ENCODE results near the gene RGPD3.
"Not testable (repeated sequence)": the region's sequence is repeated elsewhere in the genome, so short reads cannot be mapped to it uniquely, and the experiment has no call there.

Gene RGPD3

DNA sequence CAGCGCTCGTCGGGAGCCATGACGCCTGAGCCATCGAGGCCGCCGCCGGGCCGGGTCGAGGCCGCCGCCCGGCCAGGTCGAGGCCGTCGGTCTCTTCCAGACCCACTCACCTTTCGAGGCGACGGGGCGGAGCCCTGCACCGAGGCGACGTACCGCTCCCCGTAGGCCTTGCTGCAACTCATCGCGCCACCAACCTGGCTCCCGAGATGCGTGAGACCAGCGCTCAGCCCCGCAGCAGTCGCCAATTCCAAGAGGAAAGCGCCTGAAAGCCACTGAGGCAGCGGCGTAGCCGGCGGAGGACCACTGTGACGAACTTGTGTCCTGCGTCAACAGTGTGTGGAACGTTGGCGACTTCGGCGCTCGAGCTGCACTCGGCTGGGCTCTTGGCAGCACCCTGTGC lies at the start of gene RGPD3:
TSS of gene RGPD3 (minus strand) at position 307 of the 400 bp plus-strand sequence. CDS start at position 182, 125 bp downstream.
- not testable (repeated sequence) for DNase-seq (ENCODE audit: low read depth in 2 of 2)

DNA sequence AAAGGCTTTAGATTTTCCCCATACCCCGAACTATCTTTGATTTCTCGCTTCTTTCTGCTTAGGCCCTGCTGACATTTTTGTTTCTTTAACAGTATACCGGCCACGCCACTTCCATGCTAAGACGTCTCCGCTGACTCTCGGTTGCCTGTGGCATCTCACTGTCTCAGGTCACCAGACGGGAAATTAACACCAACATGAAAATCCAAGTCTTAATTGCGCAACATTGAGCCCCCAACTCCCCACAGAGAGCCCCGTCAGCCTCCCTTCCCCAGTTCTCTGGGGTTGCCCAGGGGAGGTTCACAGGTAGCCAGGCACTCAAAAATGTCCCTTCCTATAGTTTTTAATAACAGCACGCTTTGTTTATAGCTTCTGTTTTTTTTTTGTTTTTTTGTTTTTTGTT lies 49.1 kb upstream of the RGPD3 start:
- DNase-seq (ENCODE audit: low read depth in 2 of 2) = no peak

DNA sequence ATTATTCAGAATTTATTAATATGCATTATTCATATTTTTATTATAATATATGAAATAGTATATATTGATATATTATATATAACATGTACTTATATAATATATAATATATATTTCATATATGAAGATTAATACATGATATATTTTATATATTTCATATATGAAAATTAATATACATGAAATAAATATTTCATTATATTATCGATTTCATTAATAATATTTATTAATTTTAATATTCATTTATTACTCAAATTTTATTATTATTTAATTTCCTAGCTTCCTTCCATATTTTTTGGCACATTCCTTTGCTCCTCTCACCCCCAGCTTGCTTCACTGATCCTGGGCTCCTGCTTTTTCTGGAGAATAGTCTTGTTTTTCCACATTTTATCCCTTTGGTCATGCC lies 48.7 kb upstream of the RGPD3 start:
- DNase-seq (ENCODE audit: low read depth in 2 of 2) = no peak

DNA sequence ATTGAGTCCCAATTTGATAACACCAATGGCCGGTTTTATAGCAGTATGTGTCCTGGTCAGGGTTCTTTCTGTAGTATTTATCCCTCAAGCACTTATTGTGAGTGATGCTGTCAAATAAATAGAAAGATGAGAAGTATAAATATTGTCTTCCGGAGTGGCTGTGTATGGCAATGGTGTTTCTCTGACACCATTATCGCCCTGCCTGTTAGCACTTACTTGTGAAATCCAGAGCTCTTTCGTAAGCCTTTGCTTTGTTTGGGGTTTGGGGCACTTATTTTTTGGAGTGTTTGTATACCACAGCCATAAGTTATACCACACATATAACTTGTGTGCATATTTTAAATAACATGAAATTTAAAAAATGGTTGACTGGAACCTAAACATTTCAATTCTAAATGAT lies 48.2 kb upstream of the RGPD3 start:
- no peak for DNase-seq (ENCODE audit: low read depth in 2 of 2)

DNA sequence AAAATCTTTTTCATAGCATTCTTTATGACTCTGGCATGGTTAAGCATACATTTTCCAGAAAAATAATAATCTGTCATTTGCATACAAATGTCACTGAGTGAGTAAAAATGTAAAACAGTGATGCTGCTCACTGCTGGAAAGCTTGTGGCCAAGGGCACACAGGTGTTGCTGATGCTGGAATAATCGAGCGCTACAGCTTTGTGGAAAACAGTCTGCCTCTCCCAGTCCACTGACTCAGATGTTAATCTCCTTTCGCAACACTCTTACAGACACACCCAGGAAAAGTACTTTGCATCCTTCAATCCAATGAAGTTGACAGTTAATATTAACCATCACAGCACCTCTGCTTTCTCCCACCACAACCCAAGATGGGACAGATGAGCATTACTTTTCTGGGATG lies 46.6 kb upstream of the RGPD3 start:
- not testable (repeated sequence) for DNase-seq (ENCODE audit: low read depth in 2 of 2)

DNA sequence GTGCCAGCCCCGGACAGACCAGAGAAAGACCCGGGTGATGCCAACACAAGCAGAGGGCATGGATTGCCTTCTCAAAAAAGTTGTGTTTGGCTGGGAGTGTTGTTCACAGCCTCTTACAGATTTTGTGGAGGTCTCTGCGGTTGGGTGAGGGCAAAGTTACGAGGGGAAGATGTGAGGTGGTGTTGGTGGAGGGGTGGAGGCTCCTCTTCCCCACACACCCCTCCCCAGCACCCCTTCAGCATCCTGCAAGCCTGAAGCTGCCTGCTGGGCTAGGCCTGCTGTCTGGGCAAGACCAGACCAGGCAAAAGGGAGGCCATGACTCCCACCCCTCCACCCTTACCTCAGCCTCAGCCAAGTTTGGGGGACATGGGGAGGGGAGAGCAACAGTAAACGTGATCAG lies 45.2 kb upstream of the RGPD3 start:
- DNase-seq (ENCODE audit: low read depth in 2 of 2) = not testable (repeated sequence)

DNA sequence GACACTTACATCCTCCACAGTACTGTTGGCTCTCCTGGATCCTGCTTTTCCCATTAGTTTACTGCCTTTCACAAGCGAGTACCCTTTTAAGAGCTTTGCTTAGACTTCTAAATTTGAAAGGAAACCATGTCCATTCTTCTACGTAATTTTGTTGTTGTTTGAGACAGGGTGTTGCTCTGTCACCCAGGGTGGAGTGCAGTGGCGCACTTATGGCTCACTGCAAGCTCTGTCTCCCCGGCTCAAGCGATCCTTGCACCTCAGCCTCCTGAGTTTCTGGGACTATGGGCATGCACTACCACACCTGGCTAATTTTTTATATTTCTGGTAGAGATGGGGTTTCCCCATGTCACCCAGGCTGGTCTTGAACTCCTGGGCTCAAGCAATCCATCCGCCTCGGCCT lies 43.7 kb upstream of the RGPD3 start:
- DNase-seq (ENCODE audit: low read depth in 2 of 2) = not testable (repeated sequence)

DNA sequence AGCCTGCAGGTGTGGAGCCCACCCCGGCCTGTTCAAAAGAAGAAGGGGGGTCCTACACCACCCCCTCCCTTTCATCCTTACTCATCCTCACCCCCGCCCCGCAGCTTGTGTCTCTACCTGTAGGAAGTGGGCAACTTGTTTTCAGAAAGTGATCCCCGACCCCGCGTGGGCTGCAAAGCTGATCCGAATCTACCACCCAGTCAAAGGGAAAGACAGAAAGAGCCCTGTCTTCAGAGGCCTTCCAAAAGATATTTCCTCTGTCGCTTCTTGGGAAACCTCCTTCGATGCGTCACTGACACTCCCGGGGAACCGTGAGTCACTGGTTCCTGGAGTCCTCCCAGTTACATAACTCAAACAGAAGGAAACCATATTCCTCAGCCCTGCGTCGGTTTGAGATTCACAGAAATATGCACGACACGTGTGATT lies 43.3 kb upstream of the RGPD3 start:
- DNase-seq (ENCODE audit: low read depth in 2 of 2) = peak; percentile 70

DNA sequence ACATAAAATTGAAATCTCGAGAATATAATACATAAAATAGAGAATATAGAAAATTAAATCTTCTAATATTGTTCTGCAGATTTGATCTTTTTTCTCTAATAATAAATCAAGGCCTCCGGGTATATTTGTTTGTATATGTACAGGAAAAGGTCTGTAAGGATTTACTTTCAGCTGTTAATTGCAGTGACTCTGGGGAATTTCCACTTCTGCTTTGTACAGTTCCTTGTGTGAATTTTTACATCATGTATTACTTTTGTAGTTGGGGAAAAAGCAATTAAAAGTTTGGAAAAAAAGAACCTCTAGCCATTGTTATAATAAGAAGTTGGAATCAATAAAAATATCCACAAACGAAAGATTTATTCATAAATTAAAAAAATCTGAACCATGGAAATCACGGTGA lies 42.6 kb upstream of the RGPD3 start:
- not testable (repeated sequence) for DNase-seq (ENCODE audit: low read depth in 2 of 2)

DNA sequence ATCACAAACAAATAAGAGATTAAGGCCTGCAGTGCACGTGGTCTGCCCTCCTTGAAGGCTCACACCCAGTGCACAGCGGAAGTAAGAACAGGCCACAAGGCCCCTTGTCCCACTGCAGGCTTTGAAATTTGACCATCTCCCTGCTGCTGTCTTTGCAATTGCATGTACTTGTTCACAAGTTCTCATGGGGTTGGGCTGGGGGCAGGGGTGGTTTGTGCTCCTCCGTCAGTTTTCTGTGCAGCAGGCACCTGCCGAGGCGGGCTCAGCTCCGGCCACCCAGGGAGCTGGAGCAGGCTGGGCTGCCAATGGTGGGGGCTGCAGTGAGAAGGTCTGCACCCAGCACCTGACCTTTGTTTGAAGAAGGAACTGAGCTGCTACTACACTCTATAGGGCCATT lies 41.2 kb upstream of the RGPD3 start:
- not testable (repeated sequence) for DNase-seq (ENCODE audit: low read depth in 2 of 2)

DNA sequence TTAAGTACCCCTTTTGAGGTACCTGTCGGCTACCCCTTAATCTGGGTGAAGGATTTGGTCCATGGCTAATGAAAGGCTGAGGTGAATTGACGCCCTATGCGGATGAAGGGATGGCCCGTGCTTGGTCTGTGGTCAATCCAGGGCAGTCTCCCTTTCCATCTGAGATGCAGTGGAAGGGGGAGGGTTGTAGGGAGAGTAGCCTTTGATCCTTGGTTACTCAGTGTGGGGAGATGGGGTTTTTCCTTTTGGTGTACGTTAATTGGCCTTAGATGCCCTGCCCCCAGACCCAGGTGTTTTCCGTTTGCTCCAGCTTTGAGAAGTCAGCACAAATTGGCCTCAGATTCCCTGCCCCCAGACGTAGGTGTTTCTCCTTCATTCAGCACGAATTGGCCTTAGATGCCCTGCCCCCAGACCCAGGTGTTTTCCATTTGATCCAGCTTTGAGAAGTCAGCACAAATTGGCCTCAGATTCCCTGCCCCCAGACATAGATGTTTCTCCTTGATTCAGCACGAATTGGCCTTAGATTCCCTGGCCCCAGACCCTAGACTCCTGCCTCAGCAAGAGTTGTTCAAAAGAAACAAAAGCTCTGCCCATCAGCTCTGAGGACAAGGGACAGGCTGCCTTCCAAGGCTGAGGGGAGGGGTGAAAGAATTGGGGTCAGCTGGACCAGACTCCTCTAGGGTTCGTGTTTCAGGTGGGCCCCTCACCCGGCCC lies 40.6 kb upstream of the RGPD3 start:
- DNase-seq (ENCODE audit: low read depth in 2 of 2) = not testable (repeated sequence)

DNA sequence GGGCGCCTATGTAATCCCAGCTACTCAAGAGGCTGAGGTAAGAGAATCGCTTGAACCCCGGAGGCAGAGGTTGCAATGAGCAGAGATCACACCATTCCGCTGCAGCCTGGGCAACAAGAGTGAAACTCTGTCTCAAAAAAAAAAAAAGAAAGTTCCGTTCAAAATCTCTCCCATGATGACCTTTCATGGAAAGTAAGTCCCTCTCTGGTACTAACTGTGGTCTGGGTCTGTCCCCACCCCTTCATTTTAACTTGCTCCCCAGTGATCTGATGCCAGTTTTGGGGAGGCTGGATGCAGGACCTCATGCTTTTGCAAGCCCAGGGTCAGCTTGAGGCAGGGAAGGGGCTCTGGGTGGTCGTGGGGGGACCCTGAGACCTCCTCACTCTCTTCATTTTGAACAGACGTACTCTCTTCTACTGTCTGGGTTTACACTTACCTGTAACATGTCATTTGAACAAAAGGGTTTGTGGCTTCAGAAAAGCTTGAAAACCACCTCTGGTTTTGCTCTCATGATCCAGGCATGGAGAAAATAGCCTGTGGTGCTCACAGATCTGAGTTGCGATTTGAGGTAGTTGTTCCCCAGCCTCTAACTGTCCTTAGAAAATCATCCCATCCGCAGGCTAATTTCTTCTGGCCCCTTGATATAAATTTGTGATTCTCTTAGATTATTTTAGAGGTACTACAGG lies 37.9 kb upstream of the RGPD3 start:
- DNase-seq (ENCODE audit: low read depth in 2 of 2) = not testable (repeated sequence)

DNA sequence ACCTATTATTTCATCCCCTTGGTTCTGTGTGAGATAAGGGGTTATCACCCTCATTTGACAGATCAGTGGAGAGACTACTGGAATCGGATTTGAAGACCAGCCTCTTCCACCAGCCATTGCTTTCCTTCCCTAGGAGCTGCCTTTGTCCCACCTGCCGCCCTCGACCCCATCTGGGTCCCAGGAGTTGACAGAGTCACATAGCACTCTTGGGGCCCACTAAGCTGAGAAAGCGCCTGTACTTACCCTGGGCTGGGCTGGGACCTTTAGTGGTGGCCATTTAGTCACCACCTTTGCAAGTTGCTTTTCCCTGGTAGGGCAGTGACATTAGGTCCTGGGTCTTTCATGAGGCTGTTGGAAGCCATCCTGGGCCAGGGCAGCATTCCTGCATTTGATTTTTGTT lies 36.6 kb upstream of the RGPD3 start:
- not testable (repeated sequence) for DNase-seq (ENCODE audit: low read depth in 2 of 2)

DNA sequence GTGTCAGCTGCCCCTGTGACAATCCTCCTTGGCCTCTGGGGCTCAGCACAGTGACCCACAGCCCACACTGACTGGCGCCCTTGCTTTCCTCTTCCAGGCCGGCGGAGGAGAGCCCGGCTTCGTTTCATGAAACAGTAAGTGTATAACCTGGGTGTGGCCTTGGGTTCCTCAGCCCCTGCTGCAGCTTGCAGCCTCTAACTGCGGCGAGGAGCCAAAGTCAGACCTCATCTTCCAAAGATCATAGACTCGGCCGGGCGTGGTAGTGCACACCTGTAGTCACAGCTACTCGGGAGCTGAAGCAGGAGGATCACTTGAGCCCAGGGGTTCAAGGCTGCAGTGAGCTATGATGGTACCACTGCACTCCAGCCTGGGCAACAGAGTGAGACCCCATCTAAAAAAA lies 36.0 kb upstream of the RGPD3 start:
- DNase-seq (ENCODE audit: low read depth in 2 of 2) = not testable (repeated sequence)

DNA sequence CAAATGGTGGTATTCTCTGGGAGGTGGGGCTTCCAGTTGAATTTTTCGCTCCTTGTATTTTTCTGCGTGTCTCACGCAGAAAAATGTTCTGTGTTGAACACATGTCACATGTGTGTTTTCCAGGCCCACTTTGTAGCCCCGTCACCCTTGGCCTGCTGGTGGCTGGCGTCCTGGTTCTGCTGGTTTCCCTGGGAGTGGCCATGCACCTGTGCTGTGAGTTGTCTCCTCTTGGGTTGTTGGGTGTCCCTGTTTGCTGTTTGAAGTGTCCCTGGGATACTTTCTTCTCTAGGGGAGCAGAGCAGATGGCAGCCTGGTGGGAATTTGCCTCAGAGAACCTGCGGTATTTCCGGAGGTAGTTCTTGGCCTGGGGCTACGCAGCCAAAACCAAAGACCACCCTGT lies 34.1 kb upstream of the RGPD3 start:
- not testable (repeated sequence) for DNase-seq (ENCODE audit: low read depth in 2 of 2)

DNA sequence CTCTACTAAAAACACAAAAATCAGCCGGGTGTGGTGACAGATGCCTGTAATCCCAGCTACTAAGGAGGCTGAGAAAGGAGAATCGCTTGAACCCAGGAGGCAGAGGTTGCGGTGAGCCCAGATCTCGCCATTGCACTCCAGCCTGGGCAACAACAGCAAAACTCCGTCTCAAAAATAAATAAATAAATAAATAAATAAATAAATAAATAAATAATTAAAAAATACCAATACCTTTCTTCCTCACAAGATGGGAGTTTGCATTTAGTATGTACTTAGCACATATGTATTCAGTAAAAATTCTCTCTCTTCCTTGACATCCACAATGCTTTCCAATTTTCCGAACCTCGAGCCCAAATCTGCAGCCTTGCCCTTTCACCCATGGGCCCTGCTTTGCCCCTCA lies 32.1 kb upstream of the RGPD3 start:
- DNase-seq (ENCODE audit: low read depth in 2 of 2) = not testable (repeated sequence)

DNA sequence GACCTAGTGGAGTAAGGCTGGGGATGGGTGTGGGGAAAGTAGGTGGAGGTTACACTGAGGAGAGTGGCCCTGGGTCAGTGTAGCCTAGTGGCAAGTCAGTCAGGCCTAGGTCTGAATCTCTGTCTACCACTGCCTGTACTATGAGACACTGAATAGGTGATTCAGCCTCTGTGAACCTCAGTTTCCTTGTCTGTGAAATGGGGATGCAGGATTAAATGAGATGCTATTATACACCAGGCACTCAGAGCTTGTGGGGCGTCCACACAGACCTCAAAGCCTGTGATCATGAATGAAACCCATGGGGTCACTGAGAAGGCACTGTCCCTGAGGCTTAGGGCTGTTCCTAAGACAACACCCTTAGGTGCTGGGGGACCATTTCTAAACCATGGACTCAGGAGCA lies 30.3 kb upstream of the RGPD3 start:
- not testable (repeated sequence) for DNase-seq (ENCODE audit: low read depth in 2 of 2)

DNA sequence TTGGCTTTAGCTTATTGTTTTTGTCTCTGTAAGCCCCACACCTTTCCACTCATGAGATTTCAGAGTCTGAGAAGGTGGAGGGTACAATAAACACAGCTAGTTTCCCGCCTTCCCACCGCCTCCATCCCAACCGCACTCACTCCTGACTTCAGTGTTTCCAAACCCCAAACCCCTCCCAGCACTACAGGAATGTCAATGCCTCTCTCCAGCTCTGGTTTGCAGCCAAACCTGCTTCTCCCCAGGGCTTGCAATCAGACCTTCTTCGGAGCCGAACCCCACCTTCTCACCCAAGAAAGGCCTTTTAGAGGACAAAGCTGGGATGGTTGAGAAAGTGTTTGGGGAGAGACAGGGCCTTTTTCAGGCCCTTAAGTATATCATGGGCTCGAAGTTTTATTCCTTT lies 24.7 kb upstream of the RGPD3 start:
- DNase-seq (ENCODE audit: low read depth in 2 of 2) = not testable (repeated sequence)

DNA sequence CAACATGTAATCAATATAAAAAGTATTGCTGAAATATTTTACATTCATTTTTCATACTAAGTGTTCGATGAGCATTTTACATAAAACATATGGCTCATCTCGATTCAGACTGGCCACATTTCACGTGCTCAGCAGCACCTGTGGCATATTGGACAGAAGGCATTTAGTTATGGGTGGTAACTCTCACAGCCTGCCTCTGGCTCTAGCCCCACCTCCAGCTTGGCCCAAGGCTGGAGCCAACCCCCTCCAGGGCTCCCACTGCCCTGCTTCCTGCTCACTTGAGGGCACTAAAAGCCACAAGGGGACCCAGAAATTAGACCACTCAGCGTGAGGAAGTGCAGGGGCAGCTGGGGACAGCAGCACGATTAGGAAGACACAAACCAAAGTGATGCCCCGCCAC lies 24.2 kb upstream of the RGPD3 start:
- DNase-seq (ENCODE audit: low read depth in 2 of 2) = not testable (repeated sequence)

DNA sequence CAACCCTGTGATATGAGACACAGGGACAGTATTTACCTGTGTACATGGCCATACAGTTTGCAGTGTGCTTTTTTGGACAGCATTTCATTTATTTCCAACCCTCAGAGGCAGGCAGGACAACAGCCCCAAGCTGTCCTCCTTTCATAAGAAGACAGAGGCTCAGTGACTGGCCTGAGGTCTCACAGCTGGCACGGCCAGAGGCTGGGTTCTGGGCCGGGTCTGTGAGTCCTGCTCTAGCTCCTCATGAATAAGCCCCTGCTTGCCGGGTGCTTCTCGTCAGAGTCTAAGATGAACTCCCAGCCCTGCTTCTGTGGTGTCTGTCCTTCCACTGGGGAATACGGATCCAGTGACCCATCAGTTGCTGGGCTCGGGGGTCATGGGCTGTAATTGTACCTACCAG lies 21.5 kb upstream of the RGPD3 start:
- DNase-seq (ENCODE audit: low read depth in 2 of 2) = not testable (repeated sequence)

DNA sequence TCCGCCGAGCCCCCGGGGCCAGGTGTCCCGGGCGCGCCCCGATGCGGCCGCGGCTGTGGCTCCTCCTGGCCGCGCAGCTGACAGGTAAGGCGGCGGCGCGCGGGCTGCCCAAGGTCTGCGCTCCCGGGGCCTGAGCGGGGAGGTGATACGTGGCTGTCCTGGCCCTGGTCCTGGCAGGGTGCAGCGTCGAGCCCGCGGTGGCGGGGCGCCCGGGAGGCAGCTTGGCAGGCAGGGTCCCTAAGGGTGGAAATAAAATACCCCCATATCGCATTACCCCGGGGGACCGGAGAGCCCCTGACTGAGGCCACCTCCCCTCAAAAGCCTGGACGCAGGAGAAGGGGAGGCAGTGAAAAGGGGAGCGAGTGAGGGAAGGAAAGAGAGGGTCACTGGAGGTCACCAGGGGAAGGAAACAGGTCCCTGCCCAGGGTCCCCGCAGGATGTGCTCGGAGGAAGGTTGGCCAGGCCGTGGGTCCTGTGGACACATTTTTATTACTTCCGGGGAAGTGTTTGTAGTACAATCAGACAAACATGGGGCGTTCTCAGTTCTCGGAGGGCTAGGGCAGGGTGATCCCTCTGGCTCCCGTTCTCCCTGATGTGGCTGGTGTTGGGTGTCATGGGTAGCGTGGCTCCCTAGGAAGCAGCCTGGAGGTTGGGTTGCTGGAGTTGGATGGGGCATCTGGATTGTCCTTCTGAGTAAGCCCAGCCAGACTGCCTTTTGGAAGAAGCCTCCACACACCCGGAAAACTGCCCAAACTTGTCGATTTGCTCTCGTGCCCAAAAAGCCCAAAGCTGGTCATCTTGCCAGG lies 19.4 kb upstream of the RGPD3 start:
- not testable (repeated sequence) for DNase-seq (ENCODE audit: low read depth in 2 of 2)
